8988T (cell line): ENCODE data around the gene FAM83F.
A peak's percentile ranks its signal among the peaks of the same experiment; 100 is the strongest.
"Not testable (repeated sequence)": the region's sequence is repeated elsewhere in the genome, so short reads cannot be mapped to it uniquely, and the experiment has no call there.

Experiments
- DNase-seq: peaks from one replicate; pipeline ENCODE4 v3.0.0; 2011

Gene FAM83F

DNA sequence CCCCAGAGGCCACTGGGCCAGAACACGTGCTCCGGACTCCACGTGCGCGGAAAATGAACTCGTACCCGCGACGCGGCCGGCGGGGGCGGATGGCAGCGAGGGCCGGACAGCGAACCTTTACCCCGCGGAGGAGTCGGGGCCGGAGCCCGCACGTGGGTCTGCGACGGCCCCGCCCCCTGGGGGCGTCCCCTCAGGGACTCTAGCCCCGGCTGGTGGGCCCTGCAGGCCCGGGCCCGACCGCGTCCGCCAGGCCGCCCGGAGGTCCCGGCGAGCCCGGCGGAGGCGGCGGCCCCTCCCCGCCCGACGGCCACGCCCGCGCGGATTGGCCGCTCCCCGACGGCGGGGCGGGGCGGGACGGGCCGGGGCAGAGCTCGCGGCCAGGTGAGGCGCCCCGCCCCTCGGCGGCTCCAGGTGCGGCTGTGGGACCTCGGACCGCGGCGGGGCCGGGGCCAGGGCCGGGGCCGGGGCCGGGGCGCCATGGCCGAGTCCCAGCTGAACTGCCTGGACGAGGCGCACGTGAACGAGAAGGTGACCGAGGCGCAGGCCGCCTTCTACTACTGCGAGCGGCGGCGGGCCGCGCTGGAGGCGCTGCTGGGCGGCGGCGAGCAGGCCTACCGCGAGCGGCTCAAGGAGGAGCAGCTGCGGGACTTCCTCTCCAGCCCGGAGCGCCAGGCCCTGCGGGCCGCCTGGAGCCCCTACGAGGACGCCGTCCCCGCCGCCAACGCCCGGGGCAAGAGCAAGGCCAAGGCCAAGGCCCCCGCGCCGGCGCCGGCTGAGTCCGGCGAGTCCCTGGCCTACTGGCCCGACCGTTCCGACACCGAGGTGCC, at the start of gene FAM83F:
FAM83F (plus strand) TSS at position 389 of the 827 bp plus-strand sequence; CDS start at position 478, 89 bp downstream.
- DNase-seq = no peak

DNA sequence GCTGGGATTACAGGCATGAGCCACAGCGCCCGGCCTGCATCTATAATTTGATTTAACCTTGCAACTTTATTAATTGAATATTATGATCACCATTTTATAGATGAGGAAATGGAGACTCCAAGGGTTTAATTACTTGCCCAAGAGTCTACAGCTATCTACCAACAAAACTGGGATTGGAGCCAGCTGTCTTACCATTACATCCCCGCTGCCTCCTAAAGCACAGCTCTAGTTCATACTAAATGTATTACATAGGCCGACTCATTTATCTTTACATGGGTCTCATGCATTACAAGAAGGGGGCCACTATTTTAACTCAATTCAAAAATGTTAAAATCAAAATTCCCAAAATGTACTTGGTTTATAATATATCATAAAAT, 48.6 kb upstream of the FAM83F start:
- no peak for DNase-seq

DNA sequence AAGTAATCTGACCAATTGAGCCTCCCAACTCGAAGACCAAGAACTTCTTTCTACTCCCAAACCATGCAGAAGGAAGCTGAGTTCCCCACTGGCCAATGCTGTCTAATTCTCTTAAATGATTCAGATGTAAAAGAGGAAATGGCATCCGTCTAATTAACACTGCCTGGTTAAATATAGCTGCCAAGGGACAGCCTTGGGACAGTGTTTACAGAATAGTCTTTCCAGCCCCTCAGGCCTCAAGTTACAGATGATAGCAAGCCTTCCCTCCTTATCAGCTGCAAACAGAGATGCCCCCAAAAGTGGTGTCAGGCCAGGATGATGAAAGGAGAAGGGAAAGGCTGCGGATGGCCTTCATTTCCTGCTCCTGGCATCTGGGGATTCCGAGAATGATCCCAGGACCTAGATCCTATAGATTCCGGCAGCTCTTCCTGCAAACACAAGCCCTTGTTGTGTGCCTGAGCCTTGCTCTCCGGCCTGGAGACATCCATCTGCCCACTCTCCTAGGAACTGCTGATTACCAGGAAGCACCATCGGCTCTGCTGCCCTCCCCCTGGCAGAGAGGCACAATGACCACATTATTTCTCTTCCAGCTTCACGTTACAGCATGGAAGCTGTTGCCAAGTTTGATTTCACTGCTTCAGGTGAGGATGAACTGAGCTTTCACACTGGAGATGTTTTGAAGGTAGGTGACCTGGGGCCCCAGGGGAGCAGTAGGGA, 48.1 kb upstream of the FAM83F start:
- no peak for DNase-seq

- no peak for DNase-seq
Measured at GRCh38 chr22:39947220-39948216, 47.2 kb upstream of the FAM83F start.

DNA sequence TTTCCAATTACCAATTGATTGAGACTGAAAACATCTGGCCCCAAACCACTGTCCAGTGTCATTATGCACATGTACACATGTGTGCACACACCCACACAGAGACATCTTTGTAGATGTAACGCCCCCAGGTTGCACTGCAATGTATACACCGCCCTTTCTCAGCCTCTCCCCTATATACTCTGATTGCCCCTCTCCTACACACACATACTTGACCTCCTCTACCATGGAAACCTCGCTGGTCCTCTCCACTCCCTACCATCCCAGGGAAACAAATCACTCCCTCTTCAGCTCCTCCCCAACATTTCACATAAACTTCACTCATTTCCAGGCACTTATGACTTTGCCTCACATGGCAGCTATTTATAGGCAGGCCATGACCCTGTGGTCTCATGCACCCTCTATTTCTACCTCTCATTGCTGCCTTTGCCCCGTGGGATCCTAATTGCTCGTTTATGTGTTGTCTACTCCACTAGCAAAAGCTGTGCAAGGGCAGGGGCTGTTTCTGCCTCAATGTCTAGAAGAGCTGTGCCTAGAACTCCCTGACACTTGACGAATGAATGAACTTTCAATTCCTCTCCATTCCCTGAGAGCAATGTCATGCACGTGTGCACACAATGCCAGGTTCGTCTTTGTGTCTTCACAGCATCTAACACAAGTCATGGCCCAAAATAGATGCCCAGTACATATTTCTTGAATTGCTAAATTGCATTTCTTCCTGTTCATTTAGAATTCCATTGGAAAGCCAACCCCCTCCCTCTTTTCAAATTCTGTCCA, 44.6 kb upstream of the FAM83F start:
- DNase-seq = no peak

DNA sequence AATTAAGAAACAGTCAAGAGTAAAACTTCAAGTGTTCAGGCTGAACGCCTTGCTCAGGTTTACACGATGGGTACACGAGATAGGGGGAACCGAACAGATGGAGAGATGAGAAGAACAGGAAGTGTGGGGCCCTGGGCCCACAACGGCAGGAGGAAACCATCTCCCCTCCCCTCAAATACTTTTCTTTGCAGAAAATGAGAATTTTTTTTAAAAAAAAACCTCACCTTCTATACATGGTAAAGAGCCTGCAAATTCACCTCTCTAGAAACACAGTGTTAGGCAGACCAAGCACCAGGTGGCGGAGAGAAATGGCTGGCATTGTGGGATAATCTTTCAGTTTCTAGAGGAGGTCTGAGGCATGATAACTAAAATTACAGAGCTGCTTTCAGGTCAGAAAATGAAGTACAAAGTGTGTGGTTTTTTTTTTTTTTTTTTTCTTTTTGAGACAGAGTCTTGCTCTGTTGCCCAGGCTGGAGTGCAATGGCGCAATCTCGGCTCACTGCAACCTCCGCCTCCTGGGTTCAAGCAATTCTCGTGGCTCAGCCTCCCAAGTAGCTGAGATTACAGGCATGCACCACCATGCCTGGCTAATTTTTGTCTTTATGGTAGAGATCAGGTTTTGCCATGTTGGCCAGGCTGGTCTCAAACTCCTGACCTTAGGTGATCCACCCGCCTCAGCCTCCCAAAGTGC, 43.0 kb upstream of the FAM83F start:
- not testable (repeated sequence) for DNase-seq

DNA sequence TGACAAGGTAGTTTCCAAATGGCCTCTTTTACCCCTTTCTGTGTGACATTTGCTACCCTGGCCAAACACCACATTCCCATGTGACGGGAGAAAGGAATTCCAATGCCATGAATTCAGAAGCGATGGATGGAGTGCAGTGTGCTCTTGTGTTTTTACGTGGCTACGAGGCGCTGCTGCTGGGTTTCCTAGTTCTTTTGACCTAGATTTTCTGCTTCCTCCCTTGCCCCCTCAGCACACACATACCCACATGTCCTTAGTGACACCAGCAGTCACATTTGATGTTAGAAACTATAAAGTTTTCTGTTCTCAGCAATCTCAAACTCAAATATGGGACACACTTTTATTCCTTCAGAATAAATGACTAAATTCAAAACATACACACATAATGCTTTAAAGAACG, 42.4 kb upstream of the FAM83F start:
- DNase-seq = no peak

DNA sequence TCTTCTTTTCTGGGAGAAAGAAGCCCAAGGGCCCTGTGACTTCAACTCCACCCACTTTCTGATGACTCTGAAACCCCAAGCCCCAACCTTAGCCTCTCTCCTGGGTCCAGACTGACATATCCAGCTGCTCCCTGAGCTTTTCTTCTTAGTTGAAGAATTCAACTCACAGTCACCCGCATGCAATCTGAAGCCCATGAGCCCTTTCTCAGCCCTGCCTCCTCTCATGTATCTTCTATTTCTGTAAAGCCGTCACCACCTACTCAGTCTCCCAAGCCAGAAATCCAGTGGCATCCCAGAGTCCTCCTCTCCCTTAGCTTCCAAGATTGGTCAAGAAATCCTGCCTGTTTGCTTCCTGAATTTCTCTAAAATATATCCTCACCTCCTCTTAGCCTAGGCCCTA, 41.7 kb upstream of the FAM83F start:
- no peak for DNase-seq

DNA sequence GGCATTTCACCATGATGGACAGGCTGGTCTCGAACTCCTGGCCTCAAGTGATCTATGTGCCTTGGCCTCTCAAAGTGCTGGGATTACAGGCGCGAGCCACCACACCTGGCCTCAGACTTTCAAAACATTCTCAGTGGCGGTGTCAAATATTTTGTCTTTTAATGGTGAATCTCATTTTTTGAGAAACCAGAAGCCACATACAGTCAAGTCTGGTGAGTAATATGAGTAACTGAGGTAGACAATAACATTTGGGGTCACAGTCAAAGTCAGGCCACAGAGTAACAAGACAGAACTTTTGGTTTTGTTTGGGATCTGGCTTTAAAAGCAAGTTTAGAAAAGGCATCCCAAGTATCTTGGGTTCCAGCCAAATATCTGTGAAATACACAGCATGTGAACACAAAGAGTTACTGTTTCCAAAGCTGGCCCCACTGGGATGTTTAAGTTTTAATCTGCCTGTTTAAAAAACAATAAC, 40.1 kb upstream of the FAM83F start:
- DNase-seq = no peak

DNA sequence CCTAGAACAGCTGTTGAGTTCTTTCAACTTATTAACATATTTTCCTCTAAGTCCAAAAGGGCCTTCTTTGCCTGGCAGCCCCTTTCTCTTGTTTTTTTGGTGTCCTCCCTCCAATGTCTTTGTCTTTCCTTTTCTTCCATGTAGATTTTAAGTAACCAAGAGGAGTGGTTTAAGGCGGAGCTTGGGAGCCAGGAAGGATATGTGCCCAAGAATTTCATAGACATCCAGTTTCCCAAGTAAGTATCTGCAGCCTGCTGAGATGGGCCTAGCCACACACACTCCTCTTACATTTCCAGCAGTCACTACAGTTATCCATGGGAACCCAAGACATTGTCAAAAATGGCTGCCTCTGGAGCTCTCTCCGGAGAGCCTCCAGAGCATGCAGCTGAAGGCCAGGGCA, 39.1 kb upstream of the FAM83F start:
- no peak for DNase-seq

DNA sequence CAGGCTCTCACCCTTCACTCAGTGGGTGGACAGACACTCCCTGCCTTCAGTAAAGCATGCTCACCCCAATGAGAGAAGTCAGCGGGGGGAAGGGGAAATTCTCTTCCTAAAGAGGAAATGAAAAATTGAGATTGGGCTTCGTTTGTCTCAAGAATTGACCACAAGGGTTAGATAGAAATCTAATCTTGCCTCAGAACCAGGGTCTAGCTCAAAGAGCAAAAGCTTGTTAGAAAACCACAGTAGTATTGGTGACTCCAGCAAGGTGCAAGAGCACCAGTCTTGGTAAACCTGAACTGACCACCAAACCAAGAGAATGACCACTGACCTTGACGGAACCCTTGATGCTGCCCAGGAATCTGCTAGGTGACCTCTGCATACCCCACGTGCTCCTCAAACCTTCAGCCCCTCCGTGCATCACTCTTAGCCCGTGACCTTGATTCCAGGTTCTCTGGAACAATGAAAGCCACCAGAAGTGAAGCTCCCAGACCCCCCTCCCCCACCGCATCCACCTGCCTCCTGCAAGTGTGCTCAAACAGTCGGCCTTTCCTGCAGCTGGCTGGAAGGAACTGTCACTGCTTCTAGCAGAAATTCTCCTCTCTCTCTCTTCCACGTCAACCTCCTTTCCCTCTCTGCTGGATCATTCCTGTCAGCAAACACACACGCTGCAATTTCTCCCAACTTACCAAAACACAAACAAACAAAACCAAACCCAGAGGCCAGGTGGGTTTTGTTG, 37.7 kb upstream of the FAM83F start:
- no peak for DNase-seq

- DNase-seq = no peak
Measured at GRCh38 chr22:39958009-39958711, 36.6 kb upstream of the FAM83F start.

GRCh38 chr22:39958949-39959639, 35.7 kb upstream of the FAM83F start:
- DNase-seq = no peak

- peak; percentile 43 for DNase-seq
Measured at GRCh38 chr22:39959640-39960447, 34.9 kb upstream of the FAM83F start, which contains the start of gene TMA7B. TMA7B (plus strand) TSS chr22:39960397; CDS start chr22:39964375, 3,978 bp downstream.

DNA sequence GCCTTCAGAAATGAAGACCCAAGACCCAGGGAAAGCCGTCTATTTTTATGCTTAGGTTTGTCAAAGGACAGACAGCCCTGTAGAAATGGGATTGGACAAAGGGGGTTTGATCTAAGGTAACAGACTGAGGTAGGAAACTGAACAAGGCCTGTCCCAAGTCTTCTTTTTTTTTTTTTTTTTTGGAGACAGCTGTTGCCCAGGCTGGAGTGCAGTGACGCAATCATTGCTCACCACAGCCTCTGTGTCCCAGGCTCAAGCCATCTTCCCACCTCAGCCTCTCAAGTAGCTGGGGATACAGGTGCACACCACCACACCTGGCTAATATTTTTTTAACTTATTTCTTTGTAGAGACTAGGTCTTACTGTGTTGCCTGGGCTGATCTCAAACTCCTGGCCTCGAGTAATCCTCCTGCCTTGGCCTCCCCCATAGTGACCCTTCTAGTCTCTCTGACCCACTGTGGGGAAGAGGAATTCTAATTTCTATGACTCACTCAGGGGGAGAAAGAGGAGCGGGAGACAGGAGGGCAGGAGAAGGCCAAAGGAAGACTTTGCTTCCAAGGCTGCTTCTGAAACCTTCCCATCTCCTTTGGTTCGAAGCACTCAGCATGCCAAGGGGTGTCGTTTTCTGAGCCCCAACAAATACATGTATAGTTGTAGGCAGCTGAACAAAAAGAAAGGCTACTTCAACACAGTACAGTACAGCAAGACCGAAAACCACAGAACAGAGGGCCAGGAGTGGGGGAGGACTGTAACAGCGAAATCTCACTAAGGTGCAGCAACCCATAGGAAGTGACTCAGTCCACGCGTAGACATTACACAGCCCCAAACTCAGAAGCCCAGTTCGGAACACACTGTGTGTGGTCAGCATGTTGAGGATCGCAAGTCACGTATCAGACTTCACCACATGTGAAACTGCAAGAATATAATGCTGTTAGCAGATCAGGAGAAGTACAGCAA, 33.7 kb upstream of the FAM83F start:
- DNase-seq = no peak

GRCh38 chr22:39962071-39962470, 32.7 kb upstream of the FAM83F start:
- no peak for DNase-seq

DNA sequence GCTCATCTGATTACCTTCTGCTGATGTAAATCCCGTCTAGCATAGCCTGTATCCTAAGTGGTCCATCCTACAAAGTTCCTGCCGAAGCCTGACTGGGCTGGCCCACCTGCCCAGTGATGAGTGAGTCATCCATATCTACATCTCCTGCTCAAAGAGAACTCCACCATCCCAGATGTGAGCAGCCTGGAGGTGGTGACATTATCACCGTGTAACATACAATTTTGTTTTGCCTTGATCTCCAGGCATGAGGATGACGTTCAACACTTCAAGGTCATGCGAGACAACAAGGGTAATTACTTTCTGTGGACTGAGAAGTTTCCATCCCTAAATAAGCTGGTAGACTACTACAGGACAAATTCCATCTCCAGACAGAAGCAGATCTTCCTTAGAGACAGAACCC, 29.0 kb upstream of the FAM83F start:
- no peak for DNase-seq
